GM18867 (cell line): ENCODE measurements around the gene GTPBP6.
"Not testable (repeated sequence)": the region's sequence is repeated elsewhere in the genome, so short reads cannot be mapped to it uniquely, and the experiment has no call there.

Experiments
- ATAC-seq: cut with Tn5 transposase; IDR thresholded peaks from one replicate; pipeline ENCODE4 v1.9.1; 2021; ENCODE audit warnings: mild to moderate bottlenecking, moderate library complexity; ENCODE audit not compliant: unreplicated experiment

The GTPBP6 gene

DNA sequence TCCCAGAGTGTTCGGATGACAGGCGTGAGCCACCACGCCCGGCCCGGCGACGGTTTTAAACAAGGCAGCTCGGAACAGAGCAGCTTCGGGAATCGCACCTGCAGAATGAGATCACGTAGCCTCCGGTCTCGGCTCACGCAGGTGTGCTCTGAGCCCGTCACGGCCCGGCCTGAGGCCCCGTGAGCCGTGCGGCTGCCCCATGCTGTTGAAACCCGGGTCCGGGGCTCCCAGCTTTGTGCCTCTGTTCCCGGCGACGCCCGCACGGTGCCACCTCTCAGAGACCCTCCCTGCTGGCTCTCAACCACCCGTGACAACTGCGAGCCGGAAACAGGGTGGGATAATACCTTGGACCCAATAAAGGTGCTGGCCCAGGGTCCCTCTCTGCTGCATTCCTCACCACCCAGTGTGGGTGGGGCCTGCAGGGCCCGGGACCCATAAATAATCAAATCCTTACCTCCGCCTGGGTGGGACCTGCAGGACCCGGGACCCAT, 50.8 kb downstream of the GTPBP6 start:
- no peak for ATAC-seq

DNA sequence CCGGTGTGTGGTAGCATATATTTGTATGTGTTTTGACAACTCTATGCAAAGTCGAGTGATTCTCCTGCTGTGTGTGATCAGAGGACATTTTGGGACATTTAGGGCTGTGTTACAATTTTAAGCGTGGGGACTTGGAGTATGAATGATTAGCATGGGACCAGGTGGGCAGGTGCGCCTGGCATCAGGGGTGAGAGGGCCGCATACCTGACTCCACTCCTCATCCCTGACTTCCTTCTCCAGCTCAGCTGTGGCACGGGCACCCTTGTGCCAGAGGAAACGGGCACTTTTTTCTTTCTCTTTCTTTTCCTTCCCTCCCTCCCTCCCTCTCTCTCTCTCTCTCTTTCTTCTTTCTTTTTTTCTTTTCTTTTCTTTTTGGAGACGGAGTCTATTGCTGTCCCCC, 53.1 kb downstream of the GTPBP6 start:
- ATAC-seq: no peak

DNA sequence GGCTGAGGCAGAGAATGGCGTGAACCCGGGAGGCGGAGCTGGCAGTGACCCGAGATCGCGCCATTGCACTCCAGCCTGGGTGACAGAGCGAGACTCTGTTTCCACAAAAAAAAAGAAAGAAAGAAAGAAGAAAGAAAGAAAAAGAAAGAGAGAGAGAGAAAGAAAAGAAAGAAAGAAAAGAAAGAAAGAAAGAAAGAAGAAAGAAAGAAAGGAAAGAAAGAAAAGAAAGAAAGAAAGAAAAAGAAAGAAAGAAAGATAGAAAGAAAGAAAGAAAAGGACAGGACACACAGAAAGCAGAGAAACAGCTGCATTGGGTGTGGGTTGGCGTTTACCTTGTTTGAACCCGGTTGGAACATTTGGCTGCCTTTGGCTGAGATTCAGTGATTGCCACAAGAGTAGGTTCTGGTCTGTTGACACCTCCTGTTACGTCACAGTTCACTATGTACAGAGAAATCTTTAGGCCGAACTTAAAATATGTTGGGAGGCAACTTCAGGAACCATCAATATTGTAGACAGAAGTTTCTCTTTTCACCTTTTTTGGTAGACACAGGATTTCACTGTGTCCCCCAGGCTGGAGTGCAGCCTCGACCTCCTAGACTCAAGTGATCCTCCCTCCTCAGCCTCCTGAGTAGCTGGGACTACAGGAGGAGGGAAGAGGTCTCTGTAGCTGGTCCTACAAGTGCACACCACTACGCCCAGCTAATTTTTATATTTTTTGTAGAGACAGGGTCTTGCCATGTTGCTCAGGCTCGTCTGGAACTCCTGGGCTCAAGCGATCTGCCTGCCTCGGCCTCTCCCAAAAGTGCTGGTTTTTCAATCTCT, 53.8 kb downstream of the GTPBP6 start:
- ATAC-seq: no peak

- ATAC-seq: not testable (repeated sequence)
These were observed 54.6 kb downstream of the GTPBP6 start for GRCh38 chrX:264006-264405.

DNA sequence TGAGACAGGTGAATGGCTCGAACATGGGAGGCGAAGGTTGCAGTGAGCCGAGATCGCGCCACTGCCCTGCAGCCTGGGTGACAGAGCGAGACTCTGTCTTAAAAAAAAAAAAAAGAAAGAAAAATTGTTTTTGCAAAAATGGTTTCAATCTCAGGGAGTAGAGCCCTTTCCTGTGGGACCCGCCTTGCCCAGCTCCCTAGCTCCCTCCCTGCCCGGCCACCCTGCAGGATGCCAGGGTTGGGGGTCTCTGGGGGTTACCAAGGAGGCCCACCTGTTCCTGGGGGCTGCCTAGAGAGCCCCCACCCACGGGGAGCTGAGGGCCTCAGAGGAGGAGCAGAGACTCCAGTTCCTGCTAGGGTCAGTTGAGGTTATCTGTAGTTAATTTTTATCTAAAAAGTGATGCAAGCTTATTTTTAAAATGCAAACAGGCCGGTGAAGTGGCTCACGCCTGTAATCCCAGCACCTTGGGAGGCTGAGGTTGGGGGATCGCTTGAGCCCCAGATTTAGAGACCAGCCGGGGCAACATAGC, 56.2 kb downstream of the GTPBP6 start:
- no peak for ATAC-seq

- no peak for ATAC-seq
These were observed 56.7 kb downstream of the GTPBP6 start for GRCh38 chrX:261919-262352.

GRCh38 chrX:261167-261918, 57.3 kb downstream of the GTPBP6 start:
- no peak for ATAC-seq

DNA sequence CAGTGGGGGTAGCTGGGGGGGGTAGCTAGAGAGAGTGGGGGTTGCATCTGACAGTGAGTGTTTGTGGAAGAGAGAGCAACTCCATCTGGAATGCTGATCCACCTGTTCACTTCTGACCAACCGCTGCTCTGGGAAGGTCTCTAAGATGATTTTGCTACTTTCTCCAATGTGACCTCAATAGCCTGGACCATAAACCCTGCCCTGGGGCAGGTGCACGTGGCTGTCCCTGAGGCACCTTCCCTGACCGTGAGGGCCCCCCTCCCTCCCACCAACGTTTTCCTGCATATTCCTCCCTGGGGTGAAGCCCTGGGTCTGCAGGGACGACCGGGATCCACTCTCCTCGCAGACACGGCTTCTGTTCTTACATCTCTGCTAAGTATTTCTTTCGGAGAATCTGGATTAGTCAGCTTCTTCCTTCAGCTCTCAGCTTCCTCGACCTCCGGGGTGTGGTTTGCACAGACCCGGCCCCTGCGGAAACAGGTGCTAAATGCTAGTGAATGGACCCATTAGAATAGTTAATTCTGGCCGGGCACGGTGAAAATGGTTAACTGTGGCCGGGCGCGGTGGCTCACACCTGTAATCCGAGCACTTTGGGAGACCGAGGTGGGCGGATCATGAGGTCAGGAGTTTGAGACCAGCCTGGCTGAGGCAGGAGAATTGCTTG, 58.8 kb downstream of the GTPBP6 start:
- ATAC-seq: no peak

DNA sequence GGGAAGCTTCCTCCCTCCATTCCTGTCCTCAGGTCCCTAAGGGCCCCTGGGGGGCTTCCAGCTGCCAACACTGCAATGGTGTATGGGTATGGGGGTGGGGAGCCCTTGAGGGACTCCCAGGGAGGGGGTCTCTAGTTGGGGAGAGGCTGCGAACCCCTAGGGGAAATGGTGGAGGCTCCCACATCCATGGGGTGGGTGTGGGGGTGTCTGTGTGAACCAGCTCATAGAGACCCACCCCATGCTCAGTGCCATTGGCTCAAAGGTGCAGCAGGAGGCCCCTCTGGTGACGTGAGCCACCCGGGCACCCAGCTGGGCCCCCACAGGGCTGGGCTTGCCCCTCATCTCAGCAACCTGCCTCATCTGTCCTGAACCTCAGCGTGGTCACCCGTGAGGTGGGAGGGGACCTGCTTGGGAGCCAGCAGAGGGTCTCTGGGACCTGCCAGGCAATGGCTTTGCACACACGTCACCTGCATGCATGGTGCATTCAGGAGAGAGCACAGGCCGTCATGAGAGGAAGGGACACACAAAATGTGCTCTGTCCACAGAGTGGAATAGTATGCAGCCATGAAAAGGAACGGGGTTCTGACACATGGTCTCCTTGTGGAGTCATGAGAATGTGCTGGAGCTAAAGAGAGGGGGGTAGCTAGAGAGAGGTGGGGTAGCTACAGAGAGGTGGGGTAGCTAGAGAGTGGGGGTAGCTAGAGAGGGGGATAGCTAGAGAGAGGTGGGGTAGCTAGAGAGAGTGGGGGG, 60.1 kb downstream of the GTPBP6 start:
- ATAC-seq: no peak

GRCh38 chrX:257681-258289, 60.8 kb downstream of the GTPBP6 start:
- ATAC-seq: no peak

DNA sequence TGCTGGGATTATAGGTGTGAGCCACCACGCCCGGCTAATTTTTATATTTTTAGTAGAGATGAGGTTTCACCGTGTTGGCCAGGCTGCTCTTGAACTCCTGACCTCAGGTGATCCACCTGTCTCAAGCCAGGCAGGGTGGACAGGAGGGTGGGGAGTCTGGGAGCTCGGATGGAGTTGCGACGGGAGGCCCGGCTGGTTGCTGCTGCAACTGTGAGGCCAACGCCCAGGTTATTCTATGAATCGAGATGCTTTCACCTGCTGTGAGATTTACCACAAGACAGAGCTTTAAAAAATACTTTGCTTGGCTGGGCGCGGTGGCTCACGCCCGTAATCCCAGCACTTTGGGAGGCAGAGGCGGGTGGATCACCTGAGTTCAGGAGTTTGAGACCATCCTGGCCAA, 61.5 kb downstream of the GTPBP6 start:
- not testable (repeated sequence) for ATAC-seq

DNA sequence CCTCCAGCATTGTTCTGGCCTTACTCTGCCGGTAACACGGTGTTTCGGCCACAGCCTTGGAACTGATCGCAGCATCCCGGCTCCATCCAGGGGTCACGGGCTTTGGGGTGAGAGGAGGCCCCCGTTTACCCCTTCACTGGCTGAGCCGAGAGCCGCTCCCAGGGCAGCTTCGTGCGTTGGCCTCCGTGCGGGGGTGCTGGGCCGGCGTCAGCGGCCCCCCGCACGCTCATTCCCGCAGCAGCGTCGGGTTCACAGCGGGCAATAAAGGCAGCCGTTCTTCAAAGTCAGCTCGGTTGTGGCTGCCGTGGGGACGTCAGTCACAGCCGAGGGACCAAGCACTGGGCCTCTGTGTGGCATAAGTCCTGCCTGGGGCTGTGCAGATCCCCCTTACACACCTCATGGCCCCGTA, 62.7 kb downstream of the GTPBP6 start:
- ATAC-seq: no peak
